Breast epithelium (tissue), 4 donors: ENCODE measurements around the gene MACROD2. TPM values are rescaled to one million over a fixed set of nuclear protein-coding genes. Genes with fewer than 3 reads are reported as not detected.

Source experiments
- DNase-seq, 2 donors: peaks; one replicate each; pipeline ENCODE4 v3.0.0-alpha.2; 2019; ENCODE audit warnings: low spot score in 2 of 2
- H3K27ac ChIP-seq, 2 donors: fragments of 200-600 bp; sonication (generic) in 1 of 2; one replicate each; pipeline ENCODE4 v1.5.1; 2016 to 2019; ENCODE audit warnings: mild to moderate bottlenecking in 1 of 2
- H3K27me3 ChIP-seq, 2 donors: fragments of 200-600 bp; sonication (generic) in 1 of 2; one replicate each; pipeline versions ENCODE4 v1.5.1 to v1.6.0; 2017 to 2019; ENCODE audit warnings: control low read depth in 1 of 2, mild to moderate bottlenecking in 1 of 2
- H3K36me3 ChIP-seq: fragments of 200-600 bp; one replicate; pipeline ENCODE4 v1.5.1; 2019
- H3K4me1 ChIP-seq, 2 donors: fragments of 200-600 bp; sonication (generic); one replicate each; pipeline ENCODE4 v1.5.1; 2016 to 2019; ENCODE audit warnings: control low read depth in 1 of 2
- H3K4me3 ChIP-seq, 3 donors: fragments of 200-600 bp; sonication (generic); 1 replicate in 2 of 3; 2 replicates in 1 of 3; pipeline ENCODE4 v1.5.1; 2016 to 2019; ENCODE audit warnings: mild to moderate bottlenecking in 3 of 3, moderate library complexity in 2 of 3
- H3K9me3 ChIP-seq, 2 donors: fragments of 200-600 bp; sonication (generic) in 1 of 2; one replicate each; pipeline ENCODE4 v1.5.1; 2016 to 2019; ENCODE audit warnings: control low read depth in 1 of 2
- CTCF ChIP-seq, 3 donors: fragments of 450-650 bp; IDR thresholded peaks; one replicate each; pipeline ENCODE4 v1.5.1; 2016 to 2017; ENCODE audit warnings: antibody characterized with exemption in 3 of 3, mild to moderate bottlenecking in 3 of 3, moderate library complexity in 3 of 3
- POLR2A ChIP-seq: fragments of 450-650 bp; IDR thresholded peaks from one replicate; pipeline ENCODE4 v1.6.1; 2016; ENCODE audit warnings: antibody characterized with exemption, mild to moderate bottlenecking, moderate library complexity
- POLR2AphosphoS5 ChIP-seq, 3 donors: sonication (generic); formaldehyde crosslinking; IDR thresholded peaks; one replicate each; pipeline ENCODE4 v1.6.1; 2017; ENCODE audit warnings: antibody characterized with exemption in 3 of 3
- intact Hi-C: fragments of 100-400 bp; cut with DNase I; formaldehyde crosslinking; loops from one replicate; pipeline ENCODE4 v1.15.1; 2023; ENCODE audit warnings: low total_unique reads
- total RNA-seq, 3 donors: library from RNA; depleted of rRNA; stranded (reverse); fragments of >200 nt; gene quantifications; one replicate each; pipeline ENCODE4 v1.1.0, GENCODE V29; 2016

Gene MACROD2
- total RNA-seq, 3 donors from 2014 or later: 6.7 to 26.8 (median 8.8) TPM

- Histone ChIP-seq H3K9me3 (no peaks in the 10 kb centered on the region), H3K36me3 (no peaks in the 10 kb centered on the region), H3K27ac (no peak overlapping the region), H3K27me3 (no peaks in the 10 kb centered on the region), H3K4me3 (no peak overlapping the region), H3K4me1 (no peaks in the 10 kb centered on the region)
- intact Hi-C loops: no loop called here
- DNase-seq: no peak
- TF ChIP-seq CTCF (IDR thresholded peaks at IDR 0.05): no peak
- TF ChIP-seq POLR2A: no peak
- no peak for TF ChIP-seq POLR2AphosphoS5 (IDR thresholded peaks at IDR 0.05)
Measured at GRCh38 chr20:14865731-14866130, 870.4 kb downstream of the MACROD2 start.

DNA sequence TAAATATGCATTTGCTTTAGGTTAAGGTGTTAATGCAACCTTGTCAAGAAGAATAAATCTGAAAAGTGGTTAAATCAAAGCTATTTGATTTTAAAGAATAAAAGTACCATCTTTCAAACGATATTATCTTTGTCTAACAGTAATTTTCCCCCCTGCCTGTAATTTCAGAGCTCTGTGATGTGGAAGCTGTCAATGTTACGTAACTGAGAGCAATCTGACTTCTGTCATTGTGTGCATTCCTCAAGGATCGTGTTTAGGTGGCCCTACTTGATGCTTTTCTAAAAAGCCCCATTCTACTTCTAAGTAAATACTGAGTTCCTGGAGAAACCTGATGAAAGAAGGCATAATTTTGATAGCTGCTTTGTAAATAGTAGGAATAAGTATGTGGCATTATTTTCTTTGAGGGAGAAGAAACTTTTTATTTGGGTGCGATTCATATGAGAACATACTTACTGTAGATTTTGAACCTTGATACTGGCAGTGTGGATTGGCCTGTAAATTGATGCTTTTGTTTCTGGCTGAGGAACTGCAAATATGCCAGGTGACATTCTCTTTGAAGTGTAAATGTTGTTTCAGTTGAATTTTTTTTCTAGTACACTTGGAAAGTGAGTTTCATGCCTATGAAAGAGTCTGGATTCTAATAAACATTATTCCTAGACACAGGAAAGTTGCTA lies 871.7 kb downstream of the MACROD2 start:
- H3K36me3 ChIP-seq: no peaks in the 10 kb centered on the region
- no peak overlapping the region for H3K4me3 ChIP-seq

DNA sequence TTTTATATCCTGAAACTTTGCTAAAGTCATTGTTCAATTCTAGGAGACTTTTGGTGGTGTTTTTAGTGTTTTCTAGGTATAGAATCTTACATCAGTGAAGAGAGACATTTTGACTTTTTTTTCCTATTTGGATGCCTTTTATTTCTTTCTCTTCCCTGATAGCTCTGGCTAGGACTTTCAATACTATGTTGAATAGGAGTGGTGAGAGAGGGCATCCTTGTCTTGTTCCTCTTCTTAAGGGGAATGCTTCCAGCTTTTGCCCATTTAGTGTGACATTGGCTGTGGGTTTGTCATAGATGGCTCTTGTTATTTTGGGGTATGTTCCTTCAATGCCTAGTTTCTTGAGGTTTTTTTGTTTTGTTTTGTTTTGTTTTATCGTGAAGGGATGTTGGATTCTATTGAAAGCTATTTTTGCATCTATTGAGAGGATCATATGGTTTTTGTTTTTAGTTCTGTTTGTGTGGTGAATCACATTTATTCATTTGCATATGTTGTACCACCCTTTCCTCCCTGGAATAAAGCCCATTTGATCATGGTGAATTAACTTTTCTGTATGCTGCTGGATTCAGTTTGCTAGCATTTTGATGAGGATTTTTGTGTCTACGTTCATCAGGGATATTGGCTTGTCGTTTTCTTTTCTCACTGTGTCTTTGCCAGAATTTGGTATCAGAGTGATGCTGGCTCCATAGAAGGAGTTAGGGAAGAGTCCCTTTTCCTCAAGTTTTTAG lies 882.1 kb downstream of the MACROD2 start:
- Histone ChIP-seq H3K4me3 (no peak overlapping the region), H3K36me3 (no peaks in the 10 kb centered on the region), H3K27me3 (no peaks in the 10 kb centered on the region), H3K9me3 (no peaks in the 10 kb centered on the region), H3K4me1 (no peaks in the 10 kb centered on the region), H3K27ac (no peak overlapping the region)
- no peak for DNase-seq
- no peak for TF ChIP-seq POLR2A
- no peak for TF ChIP-seq CTCF (IDR thresholded peaks at IDR 0.05)
- TF ChIP-seq POLR2AphosphoS5 (IDR thresholded peaks at IDR 0.05): no peak
- intact Hi-C loops: no loop called here

More for the DNA sequence above, 871.7 kb downstream of the MACROD2 start:
- intact Hi-C loops: no loop called here
- H3K9me3 ChIP-seq: no peaks in the 10 kb centered on the region
- no peaks in the 10 kb centered on the region for H3K4me1 ChIP-seq
- DNase-seq: no peak
- no peak for TF ChIP-seq CTCF (IDR thresholded peaks at IDR 0.05)
- TF ChIP-seq POLR2A: no peak
- no peak for TF ChIP-seq POLR2AphosphoS5 (IDR thresholded peaks at IDR 0.05)
- H3K27me3 ChIP-seq: no peaks in the 10 kb centered on the region
- no peak overlapping the region for H3K27ac ChIP-seq

- Histone ChIP-seq H3K36me3 (no peaks in the 10 kb centered on the region), H3K4me1 (no peaks in the 10 kb centered on the region), H3K9me3 (no peaks in the 10 kb centered on the region), H3K27me3 (no peaks in the 10 kb centered on the region), H3K4me3 (no peak overlapping the region), H3K27ac (no peak overlapping the region)
- intact Hi-C loops: no loop called here
- DNase-seq: no peak
- TF ChIP-seq POLR2A: no peak
- TF ChIP-seq CTCF (IDR thresholded peaks at IDR 0.05): no peak
- no peak for TF ChIP-seq POLR2AphosphoS5 (IDR thresholded peaks at IDR 0.05)
Measured at GRCh38 chr20:14878676-14879019, 883.3 kb downstream of the MACROD2 start.

DNA sequence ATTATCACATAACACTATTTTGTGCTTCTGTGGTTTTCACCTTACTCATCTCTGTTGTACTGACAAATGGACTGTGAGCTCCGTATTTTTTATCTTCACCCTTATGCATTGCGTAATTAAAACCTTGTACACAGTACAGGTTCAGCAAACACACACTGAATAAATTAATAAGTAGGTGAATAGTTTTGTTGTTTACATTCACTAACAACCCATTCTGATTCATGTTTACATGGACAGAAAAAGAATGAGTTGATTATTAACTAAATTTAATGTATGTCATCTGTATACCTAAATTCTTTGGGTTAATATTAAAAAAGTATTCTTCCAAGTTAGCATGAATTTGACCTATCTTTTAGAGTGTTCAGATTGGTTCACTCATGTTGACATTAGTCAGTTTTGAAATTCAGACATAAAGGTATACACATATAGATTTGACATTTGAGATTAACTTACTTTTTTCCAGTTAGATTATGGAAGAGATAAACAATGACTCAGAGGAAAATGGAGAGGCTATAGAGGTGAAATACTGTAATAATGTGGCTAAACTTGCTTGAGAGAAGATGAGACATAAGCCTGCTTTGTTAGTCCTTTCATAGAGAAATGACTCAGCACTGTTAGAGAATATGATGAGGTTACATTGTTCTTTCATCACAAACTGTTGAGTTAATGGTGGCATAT lies 883.8 kb downstream of the MACROD2 start:
- H3K27me3 ChIP-seq: no peaks in the 10 kb centered on the region
- no peaks in the 10 kb centered on the region for H3K36me3 ChIP-seq
- no peak overlapping the region for H3K27ac ChIP-seq
- TF ChIP-seq CTCF (IDR thresholded peaks at IDR 0.05): no peak
- no peak overlapping the region for H3K4me3 ChIP-seq
- H3K4me1 ChIP-seq: no peaks in the 10 kb centered on the region
- no peak for DNase-seq
- H3K9me3 ChIP-seq: no peaks in the 10 kb centered on the region
- intact Hi-C loops: no loop called here
